Ishikawa (cell line): ENCODE results near the gene GLIS1.

Source experiments
- NFIC ChIP-seq: IDR thresholded peaks from 2 replicates; pipeline ENCODE4 v1.6.1; 2012
- RAD21 ChIP-seq: IDR thresholded peaks from 2 replicates; pipeline ENCODE4 v1.6.1; 2012; ENCODE audit warnings: low read depth
- TAF1 ChIP-seq: IDR thresholded peaks from 2 replicates; pipeline ENCODE4 v1.6.1; 2012; ENCODE audit warnings: low read depth, mild to moderate bottlenecking

DNA sequence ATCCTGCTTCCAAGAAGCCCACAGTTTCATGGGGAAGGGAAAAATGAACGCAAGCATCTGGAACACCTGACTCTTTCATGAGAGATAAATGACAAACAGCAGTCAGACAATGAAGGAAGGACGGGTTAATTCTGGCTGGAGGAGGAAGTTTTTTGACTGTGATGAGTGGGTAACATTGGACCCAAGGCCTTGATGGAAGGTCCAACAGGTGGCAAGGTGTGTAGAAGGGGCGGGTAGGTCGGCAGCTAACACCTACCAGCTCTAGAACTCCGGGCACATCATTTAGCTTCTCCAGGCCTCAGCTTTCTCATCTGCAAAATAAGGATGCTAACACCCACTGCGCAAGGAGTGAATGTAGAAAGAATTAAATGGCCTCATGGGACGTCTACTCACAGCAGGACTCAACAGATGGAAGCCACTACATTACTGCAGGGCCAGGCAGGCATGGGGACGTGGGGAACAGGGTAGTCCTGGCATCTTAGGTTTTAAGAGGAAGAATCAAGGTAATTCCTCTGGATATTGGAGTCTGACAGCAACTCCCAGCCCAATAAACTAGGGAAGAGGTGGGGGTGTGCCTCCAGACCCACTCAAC, 12.9 kb downstream of the GLIS1 start:
- no peak for TF ChIP-seq NFIC
- no peak for TF ChIP-seq RAD21
- no peak for TF ChIP-seq TAF1
